Type B pancreatic cell (in vitro differentiated cells): ENCODE data around the gene DENND11. TPM values are rescaled to one million over a fixed set of nuclear protein-coding genes. Genes with fewer than 3 reads are reported as not detected.
A peak's percentile ranks its signal among the peaks of the same experiment; 100 is the strongest.

Source experiments
- DNase-seq: peaks from one replicate; pipeline ENCODE4 v3.0.0; 2021; ENCODE audit warnings: mixed read lengths; ENCODE audit not compliant: unreplicated experiment; ENCODE audit errors: extremely low spot score
- H3K27ac Mint-ChIP-seq: 2 replicates; pipeline ENCODE4 v1.8.0; 2021; ENCODE audit warnings: mild to moderate bottlenecking, mixed read lengths
- H3K27me3 Mint-ChIP-seq: 2 replicates; pipeline ENCODE4 v1.8.0; 2021; ENCODE audit warnings: mixed read lengths
- H3K36me3 Mint-ChIP-seq: 2 replicates; pipeline ENCODE4 v1.8.0; 2021; ENCODE audit warnings: mixed read lengths
- H3K4me1 Mint-ChIP-seq: one replicate; pipeline ENCODE4 v1.8.0; 2021; ENCODE audit warnings: mixed read lengths; ENCODE audit not compliant: unreplicated experiment
- H3K4me3 Mint-ChIP-seq: 2 replicates; pipeline ENCODE4 v1.8.0; 2021; ENCODE audit warnings: mild to moderate bottlenecking, mixed read lengths
- H3K9me3 Mint-ChIP-seq: 2 replicates; pipeline ENCODE4 v1.8.0; 2021; ENCODE audit warnings: mixed read lengths
- CTCF ChIP-seq: fragments of 200-600 bp; sonication (generic); conservative IDR thresholded peaks from 2 replicates; pipeline ENCODE4 v1.5.0; 2021; ENCODE audit warnings: antibody characterized with exemption, mild to moderate bottlenecking
- total RNA-seq: library from RNA; stranded (reverse); gene quantifications from 2 replicates; pipeline ENCODE4 v1.2.1, GENCODE V29; 2021; ENCODE audit warnings: low replicate concordance

The DENND11 gene
- total RNA-seq, 1 donor from 2014 or later = 19.8 TPM

- no peak for DNase-seq
- Mint-ChIP-seq H3K4me3 (no peak overlapping the region), H3K27me3 (peaks cover under 1% of the 10 kb centered on the region), H3K36me3 (no peaks in the 10 kb centered on the region), H3K9me3 (no peaks in the 10 kb centered on the region), H3K4me1 (peaks cover 31% of the 10 kb centered on the region), H3K27ac (no peak overlapping the region)
- TF ChIP-seq CTCF = no peak
Measured at GRCh38 chr7:141697211-141697871, 4.6 kb downstream of the DENND11 start.

- Mint-ChIP-seq H3K4me1 (peaks cover 30% of the 10 kb centered on the region), H3K36me3 (no peaks in the 10 kb centered on the region), H3K27ac (no peak overlapping the region), H3K4me3 (no peak overlapping the region), H3K27me3 (no peaks in the 10 kb centered on the region), H3K9me3 (no peaks in the 10 kb centered on the region)
- DNase-seq = no peak
- TF ChIP-seq CTCF = no peak
Measured at GRCh38 chr7:141696348-141696747, 5.6 kb downstream of the DENND11 start.

- H3K4me3 Mint-ChIP-seq = no peak overlapping the region
- no peaks in the 10 kb centered on the region for H3K36me3 Mint-ChIP-seq
- peaks cover 28% of the 10 kb centered on the region for H3K4me1 Mint-ChIP-seq
- no peaks in the 10 kb centered on the region for H3K9me3 Mint-ChIP-seq
- peak overlapping the region; percentile 69 for H3K27ac Mint-ChIP-seq
- H3K27me3 Mint-ChIP-seq = no peaks in the 10 kb centered on the region
- DNase-seq = no peak
- no peak for TF ChIP-seq CTCF
Measured at GRCh38 chr7:141695803-141696289, 6.1 kb downstream of the DENND11 start.

- Mint-ChIP-seq H3K4me1 (peaks cover 9% of the 10 kb centered on the region), H3K9me3 (no peaks in the 10 kb centered on the region), H3K36me3 (peaks cover 4% of the 10 kb centered on the region), H3K4me3 (no peak overlapping the region), H3K27me3 (no peaks in the 10 kb centered on the region), H3K27ac (no peak overlapping the region)
- TF ChIP-seq CTCF = no peak
- no peak for DNase-seq
Measured at GRCh38 chr7:141693082-141693481, 8.9 kb downstream of the DENND11 start.

GRCh38 chr7:141691961-141692360 is 10.0 kb downstream of the DENND11 start:
- DNase-seq = no peak
- TF ChIP-seq CTCF = no peak
- Mint-ChIP-seq H3K9me3 (no peaks in the 10 kb centered on the region), H3K36me3 (peaks cover 4% of the 10 kb centered on the region), H3K27ac (no peak overlapping the region), H3K27me3 (no peaks in the 10 kb centered on the region), H3K4me1 (peaks cover 3% of the 10 kb centered on the region), H3K4me3 (no peak overlapping the region)
